Stimulated activated CD8-positive, alpha-beta memory T cell treated with anti-CD3 and anti-CD28 coated beads, Interleukin-7, amount 100 ng/mL, for 4 hours (primary cell): ENCODE results near the gene HDAC4.

Source experiments
- DNase-seq, 2 donors: peaks; one replicate each; pipeline ENCODE4 v3.0.0-alpha.2; 2020; ENCODE audit warnings: low read depth in 2 of 2

Gene HDAC4

GRCh38 chr2:239268082-239268481 is 132.7 kb downstream of the HDAC4 start:
- no peak for DNase-seq

GRCh38 chr2:239267288-239267951 is 133.4 kb downstream of the HDAC4 start:
- peak; percentile 86 to 93 for DNase-seq

GRCh38 chr2:239266779-239267287 is 134.0 kb downstream of the HDAC4 start:
- no peak for DNase-seq

GRCh38 chr2:239266434-239266766 is 134.4 kb downstream of the HDAC4 start:
- DNase-seq: no peak

- no peak for DNase-seq
Observed at GRCh38 chr2:239265681-239266433, 135.0 kb downstream of the HDAC4 start.

GRCh38 chr2:239264838-239265651 is 135.8 kb downstream of the HDAC4 start:
- DNase-seq: peak; percentile 48 to 70

- DNase-seq: no peak
Observed at GRCh38 chr2:239264492-239264837, 136.4 kb downstream of the HDAC4 start.

- DNase-seq: no peak
Observed at GRCh38 chr2:239263669-239264491, 136.9 kb downstream of the HDAC4 start.

GRCh38 chr2:239263231-239263630 is 137.6 kb downstream of the HDAC4 start:
- DNase-seq: no peak

GRCh38 chr2:239262484-239263230 is 138.2 kb downstream of the HDAC4 start:
- DNase-seq: no peak

- DNase-seq: no peak
Observed at GRCh38 chr2:239261796-239262483, 138.9 kb downstream of the HDAC4 start.

- DNase-seq: no peak
Observed at GRCh38 chr2:239261356-239261755, 139.5 kb downstream of the HDAC4 start.

GRCh38 chr2:239260546-239261327 is 140.1 kb downstream of the HDAC4 start:
- no peak for DNase-seq

GRCh38 chr2:239259603-239260298 is 141.1 kb downstream of the HDAC4 start:
- no peak for DNase-seq

GRCh38 chr2:239259173-239259572 is 141.6 kb downstream of the HDAC4 start:
- no peak for DNase-seq

- DNase-seq: no peak
Observed at GRCh38 chr2:239258248-239258647, 142.6 kb downstream of the HDAC4 start.

GRCh38 chr2:239257511-239257937 is 143.3 kb downstream of the HDAC4 start:
- no peak for DNase-seq

GRCh38 chr2:239256350-239256743 is 144.5 kb downstream of the HDAC4 start:
- no peak for DNase-seq
